Measurements from ENCODE around the gene GDF10.

Gene GDF10

GRCh38 chr10:47258921-47259320 lies 41.1 kb upstream of the GDF10 start:
- H3K27me3 ChIP-seq (ENCODE audit: insufficient read depth, poor library complexity, severe bottlenecking), result no peaks in the 10 kb centered on the region
- DNase-seq (ENCODE audit: low read depth in 1 of 2, low spot score in 1 of 2), result no peak
- H3K27ac ChIP-seq (replicated peaks), result no peak overlapping the region
- no peak for TF ChIP-seq SPI1 (IDR thresholded peaks at IDR 0.05; ENCODE audit: borderline replicate concordance, low read depth)
- TF ChIP-seq REST (IDR thresholded peaks at IDR 0.05; ENCODE audit: insufficient replicate concordance, low read depth), result no peak
- no peak for TF ChIP-seq POLR2AphosphoS5 (IDR thresholded peaks at IDR 0.05; ENCODE audit: low read depth)
- no peak for TF ChIP-seq GABPA (IDR thresholded peaks at IDR 0.05; ENCODE audit: low read depth)
- H3K4me3 ChIP-seq (replicated peaks; ENCODE audit: insufficient read depth, low read length), result no peak overlapping the region

- H3K4me3 ChIP-seq (replicated peaks; ENCODE audit: insufficient read depth, low read length), result no peak overlapping the region
- TF ChIP-seq REST (IDR thresholded peaks at IDR 0.05; ENCODE audit: insufficient replicate concordance, low read depth) (no peak), POLR2AphosphoS5 (IDR thresholded peaks at IDR 0.05; ENCODE audit: low read depth) (no peak), SPI1 (IDR thresholded peaks at IDR 0.05; ENCODE audit: borderline replicate concordance, low read depth) (no peak), CTCF (IDR thresholded peaks at IDR 0.05; ENCODE audit: insufficient read depth, low read length) (no peak), GABPA (IDR thresholded peaks at IDR 0.05; ENCODE audit: low read depth) (no peak)
- H3K27me3 ChIP-seq (ENCODE audit: insufficient read depth, poor library complexity, severe bottlenecking), result no peaks in the 10 kb centered on the region
- H3K27ac ChIP-seq (replicated peaks), result no peak overlapping the region
- no peak for DNase-seq (ENCODE audit: low read depth in 1 of 2, low spot score in 1 of 2)
Measured at GRCh38 chr10:47259466-47259865, 40.5 kb upstream of the GDF10 start.

GRCh38 chr10:47260505-47261111 lies 39.4 kb upstream of the GDF10 start:
- peak overlapping the region; percentile 24; the same call in 1 of the 2 replicates for H3K27ac ChIP-seq (replicated peaks)
- H3K4me3 ChIP-seq (replicated peaks; ENCODE audit: insufficient read depth, low read length), result no peak overlapping the region
- DNase-seq (ENCODE audit: low read depth in 1 of 2, low spot score in 1 of 2), result no peak
- H3K27me3 ChIP-seq (ENCODE audit: insufficient read depth, poor library complexity, severe bottlenecking), result no peaks in the 10 kb centered on the region
- TF ChIP-seq REST (IDR thresholded peaks at IDR 0.05; ENCODE audit: insufficient replicate concordance, low read depth) (no peak), CTCF (IDR thresholded peaks at IDR 0.05; ENCODE audit: insufficient read depth, low read length) (no peak), POLR2AphosphoS5 (IDR thresholded peaks at IDR 0.05; ENCODE audit: low read depth) (no peak), SPI1 (IDR thresholded peaks at IDR 0.05; ENCODE audit: borderline replicate concordance, low read depth) (no peak), GABPA (IDR thresholded peaks at IDR 0.05; ENCODE audit: low read depth) (no peak)

All from HL-60 (cell line).